CD4-positive, alpha-beta T cell treated with Interleukin-17A for 4 hours (primary cell): ENCODE data around the gene GPC5.
"Not testable (repeated sequence)": the region's sequence is repeated elsewhere in the genome, so short reads cannot be mapped to it uniquely, and the experiment has no call there.

Experiments
- DNase-seq: peaks from one replicate; pipeline ENCODE4 v3.0.0-alpha.2; 2020; ENCODE audit warnings: mixed read lengths

The GPC5 gene

GRCh38 chr13:92196591-92197256, 798.3 kb downstream of the GPC5 start:
- DNase-seq, result no peak

GRCh38 chr13:92197669-92198068, 799.2 kb downstream of the GPC5 start:
- DNase-seq, result no peak

GRCh38 chr13:92218615-92219014, 820.2 kb downstream of the GPC5 start:
- no peak for DNase-seq

GRCh38 chr13:92221916-92222315, 823.5 kb downstream of the GPC5 start:
- no peak for DNase-seq

- DNase-seq, result no peak
Observed at GRCh38 chr13:92224052-92224821, 825.8 kb downstream of the GPC5 start.

- no peak for DNase-seq
Observed at GRCh38 chr13:92224825-92225224, 826.4 kb downstream of the GPC5 start.

- no peak for DNase-seq
Observed at GRCh38 chr13:92225861-92226260, 827.4 kb downstream of the GPC5 start.

- no peak for DNase-seq
Observed at GRCh38 chr13:92232871-92233270, 834.5 kb downstream of the GPC5 start.

- no peak for DNase-seq
Observed at GRCh38 chr13:92251671-92252210, 853.3 kb downstream of the GPC5 start.

GRCh38 chr13:92255526-92255925, 857.1 kb downstream of the GPC5 start:
- no peak for DNase-seq

GRCh38 chr13:92256211-92256610, 857.8 kb downstream of the GPC5 start:
- no peak for DNase-seq

- no peak for DNase-seq
Observed at GRCh38 chr13:92259046-92259445, 860.6 kb downstream of the GPC5 start.

- no peak for DNase-seq
Observed at GRCh38 chr13:92259523-92259922, 861.1 kb downstream of the GPC5 start.

GRCh38 chr13:92260363-92260762, 861.9 kb downstream of the GPC5 start:
- no peak for DNase-seq

- no peak for DNase-seq
Observed at GRCh38 chr13:92262100-92262788, 863.8 kb downstream of the GPC5 start.

GRCh38 chr13:92265408-92265807, 867.0 kb downstream of the GPC5 start:
- DNase-seq, result no peak

GRCh38 chr13:92270990-92271389, 872.6 kb downstream of the GPC5 start:
- DNase-seq, result no peak

GRCh38 chr13:92272177-92272576, 873.8 kb downstream of the GPC5 start:
- DNase-seq, result no peak

- DNase-seq, result not testable (repeated sequence)
Observed at GRCh38 chr13:92280986-92281385, 882.6 kb downstream of the GPC5 start.

GRCh38 chr13:92290718-92291307, 892.4 kb downstream of the GPC5 start:
- not testable (repeated sequence) for DNase-seq

GRCh38 chr13:92294533-92294932, 896.1 kb downstream of the GPC5 start:
- DNase-seq, result not testable (repeated sequence)

- DNase-seq, result not testable (repeated sequence)
Observed at GRCh38 chr13:92296154-92296671, 897.8 kb downstream of the GPC5 start.
